Fibroblast of peridontal ligament (primary cell): ENCODE measurements around the gene KRT34.

ENCODE experiments used
- DNase-seq: peaks from one replicate; pipeline ENCODE4 v3.0.0-alpha.2; 2010; ENCODE audit errors: extremely low read depth

KRT34 gene

DNA sequence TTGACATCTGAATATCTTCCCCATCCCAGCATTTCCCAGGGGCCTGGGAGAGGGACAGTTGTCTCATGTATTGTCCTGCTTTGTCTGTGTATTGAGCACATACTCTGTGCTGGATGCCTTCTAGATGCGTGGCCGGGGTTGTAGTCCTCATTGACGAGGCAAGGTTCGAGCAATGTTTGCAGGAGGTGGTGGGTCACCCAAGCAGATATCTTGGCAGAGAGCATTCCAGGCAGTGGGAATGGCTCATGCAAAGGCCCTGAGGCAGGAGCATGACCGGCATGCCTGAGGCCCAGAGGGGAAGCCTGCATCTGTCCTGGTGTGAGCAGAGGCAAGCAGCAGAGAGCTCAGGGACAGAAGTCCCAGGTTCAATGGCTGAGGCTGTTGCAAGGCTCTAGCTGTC, 49.0 kb downstream of the KRT34 start:
- no peak for DNase-seq

DNA sequence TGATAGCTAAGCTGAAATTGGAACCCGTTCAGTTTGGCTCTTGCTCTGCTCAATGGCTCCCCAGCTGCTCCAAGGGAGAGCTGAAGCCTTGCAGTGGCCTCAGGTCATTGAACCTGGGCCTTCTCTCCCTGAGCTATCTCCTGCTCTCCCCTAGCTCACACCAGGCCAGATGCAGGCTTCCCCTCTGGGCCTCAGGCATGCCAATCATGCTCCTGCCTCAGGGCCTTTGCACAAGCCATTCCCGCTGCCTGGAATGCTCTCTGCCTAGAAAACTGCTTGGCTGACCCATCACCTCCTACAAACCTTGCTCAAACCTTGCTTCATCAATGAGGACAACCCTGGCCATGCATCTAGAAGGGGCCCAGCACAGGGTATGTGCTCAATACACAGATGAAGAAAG, 49.9 kb downstream of the KRT34 start:
- no peak for DNase-seq

DNA sequence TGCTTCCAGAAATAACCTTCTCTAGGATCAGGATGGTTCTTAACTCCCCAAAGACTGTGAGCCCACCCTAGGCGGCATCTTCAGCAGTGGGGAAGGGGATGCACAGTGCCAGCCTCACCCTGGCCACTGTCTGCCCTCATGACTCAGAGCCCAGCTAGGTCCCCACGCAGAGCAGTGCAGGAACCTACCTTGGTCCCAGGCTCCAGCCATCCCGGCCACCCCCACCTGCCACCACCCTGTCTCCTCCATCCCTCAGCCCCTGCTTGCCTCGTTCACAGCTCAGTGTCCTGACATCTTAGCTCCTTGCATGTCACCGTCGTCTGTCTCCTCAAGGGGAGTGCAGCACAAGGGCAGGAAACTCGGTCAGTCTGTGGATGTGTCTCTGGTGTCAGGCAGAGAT, 50.5 kb downstream of the KRT34 start:
- DNase-seq = no peak

DNA sequence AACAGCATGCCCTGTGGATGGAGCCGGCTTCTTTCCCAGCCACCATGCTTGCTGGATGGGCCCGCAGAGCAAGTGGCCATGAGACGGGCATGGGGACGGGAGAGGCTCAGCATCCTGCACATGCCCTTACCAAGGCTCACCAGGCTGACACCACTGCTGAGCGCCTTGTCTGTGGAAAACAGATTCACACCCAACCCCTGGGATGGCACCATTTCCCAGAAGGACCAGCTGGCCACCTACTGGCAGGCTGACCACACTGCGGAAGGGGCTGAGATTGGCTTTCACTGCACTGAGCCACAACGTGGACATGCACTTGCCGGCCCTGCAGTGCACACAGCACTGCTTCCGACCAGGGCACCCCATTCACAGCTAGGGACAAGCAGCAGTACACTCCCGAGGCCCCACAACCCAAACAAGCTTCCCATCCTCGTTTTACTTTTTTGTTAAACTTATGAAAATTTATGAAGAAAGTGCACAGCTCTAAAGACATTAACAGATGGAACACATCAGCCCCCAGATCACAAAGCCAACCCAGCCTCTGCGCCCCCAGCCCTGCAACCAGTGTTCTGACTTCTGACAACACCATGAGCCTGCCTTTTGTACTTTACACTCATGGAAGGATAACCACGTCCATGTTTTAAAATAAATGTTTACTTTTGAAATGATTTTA, 52.7 kb downstream of the KRT34 start:
- peak; percentile 56 for DNase-seq

DNA sequence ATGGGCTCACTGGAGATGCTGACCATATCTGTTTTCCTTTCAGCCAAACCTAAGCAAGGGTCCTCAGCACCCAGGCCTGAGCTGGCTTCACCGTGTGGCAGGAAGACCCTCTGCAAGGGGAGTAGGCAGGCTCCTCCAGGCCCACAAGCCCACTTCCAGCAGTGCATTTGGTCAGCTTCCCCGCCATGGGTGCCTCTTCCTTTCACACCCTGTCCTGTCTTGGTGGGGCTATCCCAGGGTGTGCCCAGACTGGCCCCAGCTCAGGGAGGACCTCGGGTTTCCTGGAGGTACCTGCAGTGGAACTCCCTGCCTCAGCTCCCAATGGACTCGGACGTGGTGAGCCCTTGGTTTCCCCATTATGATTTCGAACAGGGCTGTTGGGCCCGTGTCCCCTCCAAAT, 53.9 kb downstream of the KRT34 start:
- DNase-seq = no peak
